Endothelial cell of umbilical vein (primary cell): ENCODE results near the gene DIP2C. TPM values are rescaled to one million over a fixed set of nuclear protein-coding genes. Genes with fewer than 3 reads are reported as not detected.

Experiments used
- BruUV-seq: library from RNA; stranded (reverse); fragments of 400-500 nt; replicated peaks from 2 replicates; lab custom pipeline; 2021; lab: Mats Ljungman, UMichigan
- CTCF ChIA-PET: fragments of 300-600, 350-600 bp; sonication (Branson Sonifier 250); formaldehyde crosslinking; loops from one replicate; lab custom pipeline; 2021; ENCODE audit warnings: antibody characterized with exemption, inconsistent platforms; lab: Charles Lee
- POLR2A ChIA-PET: fragments of 300-600, 350-600 bp; sonication (Branson Sonifier 250); formaldehyde crosslinking; loops from one replicate; lab custom pipeline; 2021; ENCODE audit warnings: antibody characterized with exemption, inconsistent platforms; lab: Charles Lee
- DNase-seq: peaks from one replicate; pipeline ENCODE4 v3.0.0-alpha.2; 2011; ENCODE audit warnings: low read depth, low spot score
- FAIRE-seq: peaks from 2 replicates; lab custom pipeline; 2011; peaks lifted over from hg19 to GRCh38; lab: Jason Lieb, UNC
- H2AFZ ChIP-seq: 2 replicates; pipeline ENCODE4 v1.6.0; 2012; ENCODE audit warnings: low read depth, low read length, control low read depth, inconsistent platforms
- H3K27ac ChIP-seq: 2 replicates; pipeline ENCODE4 v1.5.1; 2011; ENCODE audit warnings: low read depth, mild to moderate bottlenecking, control low read depth, low read length, moderate library complexity; ENCODE audit not compliant: insufficient read depth
- H3K27me3 ChIP-seq, 2 experiments: 2 replicates each; pipeline versions ENCODE4 v1.6.0 to v1.6.1; 2011; ENCODE audit warnings: low read length in 2 of 2, mixed read lengths in 1 of 2; ENCODE audit not compliant: control insufficient read depth in 2 of 2, insufficient read depth in 2 of 2
- H3K36me3 ChIP-seq, 2 experiments: 2 replicates in 1 of 2; 3 replicates in 1 of 2; pipeline ENCODE4 v1.5.1; 2011; ENCODE audit warnings: low read length in 2 of 2, mild to moderate bottlenecking in 1 of 2, moderate library complexity in 1 of 2; ENCODE audit not compliant: control insufficient read depth in 2 of 2, insufficient read depth in 2 of 2; ENCODE audit errors: extremely low read depth in 1 of 2
- H3K4me1 ChIP-seq: 3 replicates; pipeline ENCODE4 v1.5.1; 2011; ENCODE audit warnings: mild to moderate bottlenecking, low read length; ENCODE audit not compliant: control insufficient read depth, insufficient read depth; ENCODE audit errors: extremely low read depth
- H3K4me2 ChIP-seq: 2 replicates; pipeline ENCODE4 v1.6.1; 2011; ENCODE audit warnings: low read length, control low read depth, mixed read lengths; ENCODE audit not compliant: insufficient read depth
- H3K4me3 ChIP-seq, 3 experiments: fragments of 200-600 bp in 1 of 3; sonication (generic), shearing (Covaris generic) in 1 of 3; replicated peaks in 1 of 3; 2 replicates each; pipeline ENCODE4 v1.5.1; 2011 to 2016; ENCODE audit warnings: control low read depth in 3 of 3, low read length in 3 of 3, mild to moderate bottlenecking in 2 of 3, inconsistent platforms in 1 of 3, low read depth in 1 of 3, moderate library complexity in 1 of 3; ENCODE audit not compliant: insufficient read depth in 1 of 3
- H3K79me2 ChIP-seq: 2 replicates; pipeline ENCODE4 v1.6.0; 2012; ENCODE audit warnings: low read length, inconsistent platforms; ENCODE audit not compliant: control insufficient read depth, insufficient read depth
- H3K9ac ChIP-seq: replicated peaks from 2 replicates; pipeline ENCODE3; 2011; ENCODE audit warnings: low read length, control low read depth; ENCODE audit not compliant: insufficient read depth; ENCODE audit errors: extremely low read depth
- H3K9me1 ChIP-seq: replicated peaks from 3 replicates; pipeline ENCODE4 v1.6.0; 2011; ENCODE audit warnings: mild to moderate bottlenecking, low read length; ENCODE audit not compliant: control insufficient read depth, insufficient read depth; ENCODE audit errors: extremely low read depth
- H3K9me3 ChIP-seq: replicated peaks from 2 replicates; pipeline ENCODE4 v1.5.1; 2012; ENCODE audit warnings: low read length, inconsistent platforms; ENCODE audit not compliant: control insufficient read depth, insufficient read depth
- H4K20me1 ChIP-seq: replicated peaks from 2 replicates; pipeline ENCODE3; 2011; ENCODE audit warnings: mild to moderate bottlenecking, low read length; ENCODE audit not compliant: control insufficient read depth, insufficient read depth; ENCODE audit errors: extremely low read depth
- EZH2 ChIP-seq: IDR thresholded peaks from 2 replicates; pipeline ENCODE4 v1.6.1; 2012; ENCODE audit warnings: borderline replicate concordance, low read depth, mild to moderate bottlenecking, moderate library complexity, low read length, inconsistent platforms; ENCODE audit not compliant: severe bottlenecking
- FOS ChIP-seq: IDR thresholded peaks from 2 replicates; pipeline ENCODE4 v1.6.1; 2011; ENCODE audit warnings: mild to moderate bottlenecking, low read length, moderate library complexity, borderline replicate concordance; ENCODE audit not compliant: insufficient read depth
- GATA2 ChIP-seq: IDR thresholded peaks from 2 replicates; pipeline ENCODE4 v1.7.0; 2011; ENCODE audit warnings: low read depth, mild to moderate bottlenecking, moderate library complexity, mixed read lengths, low read length; ENCODE audit not compliant: insufficient read length, insufficient read depth
- JUN ChIP-seq: IDR thresholded peaks from 2 replicates; pipeline ENCODE4 v1.6.1; 2011; ENCODE audit warnings: borderline replicate concordance, low read depth; ENCODE audit not compliant: insufficient read length, insufficient read depth
- MYC ChIP-seq: IDR thresholded peaks from one replicate; pipeline ENCODE4 v1.6.1; 2011; ENCODE audit warnings: mild to moderate bottlenecking, low read depth, low read length
- POLR2A ChIP-seq: IDR thresholded peaks from 2 replicates; pipeline ENCODE4 v1.6.1; 2012; ENCODE audit warnings: low read depth, mild to moderate bottlenecking, control low read depth, low read length
- POLR2AphosphoS5 ChIP-seq: IDR thresholded peaks from 2 replicates; pipeline ENCODE4 v1.6.1; 2012; ENCODE audit warnings: low read depth, mild to moderate bottlenecking, control low read depth, low read length, moderate library complexity; ENCODE audit not compliant: insufficient read depth
- dilution Hi-C: fragments of 300-500 bp; cut with MboI; formaldehyde crosslinking; loops from one replicate; pipeline ENCODE4 v1.15.0; 2019; ENCODE audit warnings: low sequenced_read_pairs; ENCODE audit not compliant: extremely low pct_ligation_motif_present
- intact Hi-C: fragments of 100-400 bp; cut with micrococcal nuclease; formaldehyde crosslinking; loops from one replicate; pipeline ENCODE4 v1.10.0; 2022
- polyA plus RNA-seq, 4 experiments: library from polyadenylated mRNA; depleted of rRNA in 3 of 4; stranded (reverse) in 3 of 4; unstranded in 1 of 4; fragments of >200 nt; gene quantifications; 2 replicates each; pipeline versions ENCODE4 v1.2.1 to v1.2.3, GENCODE V29; 2011 to 2012; ENCODE audit warnings: missing spikeins in 1 of 4
- total RNA-seq: library from RNA; stranded (reverse); gene quantifications from 2 replicates; pipeline ENCODE4 v1.2.3, GENCODE V29; 2021
- TF ChIP-seq, protein P1 (sequence below), 2 donors: IDR thresholded peaks; 1 replicate in 1 of 2; 2 replicates in 1 of 2; pipeline ENCODE4 v1.5.1; 2011; ENCODE audit warnings: low read length in 2 of 2, mild to moderate bottlenecking in 2 of 2, moderate library complexity in 2 of 2, control low read depth in 1 of 2, inconsistent platforms in 1 of 2, low read depth in 1 of 2; ENCODE audit not compliant: insufficient read depth in 1 of 2; ENCODE audit errors: extremely low read depth in 1 of 2
- TF ChIP-seq, protein P2 (sequence below): IDR thresholded peaks from 2 replicates; pipeline ENCODE4 v1.6.1; 2011; ENCODE audit not compliant: insufficient read depth, insufficient read length

Gene DIP2C
- total and polyA plus RNA-seq, 2 donors (not counting 3 experiments of a cell fraction or from before 2014, with no cell fraction given), result 3.6 to 10.7 TPM

DNA sequence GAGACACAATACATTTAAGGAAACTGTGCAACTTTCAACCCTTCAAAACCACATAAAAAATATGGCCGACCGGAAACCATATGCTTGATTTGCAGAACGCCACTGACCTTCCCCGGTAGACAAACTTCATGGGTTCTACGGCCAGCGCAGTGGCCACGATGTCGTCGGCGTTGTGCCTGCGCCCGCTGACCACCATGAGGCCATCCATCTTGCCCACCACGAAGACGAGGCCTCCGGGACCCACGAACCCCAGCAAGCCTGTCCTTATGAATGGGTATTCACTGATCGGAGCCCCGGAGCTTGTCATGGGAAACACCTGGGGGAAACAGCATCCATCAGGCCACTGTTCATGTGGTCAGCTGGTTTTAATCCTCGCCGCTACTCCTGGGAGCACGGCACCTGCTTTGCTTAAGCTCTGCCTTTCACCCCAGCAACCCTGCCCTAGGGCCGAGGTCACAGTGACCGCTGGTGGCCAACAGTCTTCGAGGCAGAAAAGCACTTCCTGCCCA is 325.1 kb downstream of the DIP2C start:
- CTCF ChIA-PET, result no interaction called here
- H3K4me1 ChIP-seq, result no peaks in the 10 kb centered on the region
- H3K4me3 ChIP-seq, result no peak overlapping the region
- peaks cover 2 to 3% of the 10 kb centered on the region in 2 experiments for H3K36me3 ChIP-seq
- H3K27me3 ChIP-seq, result no peaks in the 10 kb centered on the region
- no peaks in the 10 kb centered on the region for H3K79me2 ChIP-seq
- TF ChIP-seq, protein P1, sequence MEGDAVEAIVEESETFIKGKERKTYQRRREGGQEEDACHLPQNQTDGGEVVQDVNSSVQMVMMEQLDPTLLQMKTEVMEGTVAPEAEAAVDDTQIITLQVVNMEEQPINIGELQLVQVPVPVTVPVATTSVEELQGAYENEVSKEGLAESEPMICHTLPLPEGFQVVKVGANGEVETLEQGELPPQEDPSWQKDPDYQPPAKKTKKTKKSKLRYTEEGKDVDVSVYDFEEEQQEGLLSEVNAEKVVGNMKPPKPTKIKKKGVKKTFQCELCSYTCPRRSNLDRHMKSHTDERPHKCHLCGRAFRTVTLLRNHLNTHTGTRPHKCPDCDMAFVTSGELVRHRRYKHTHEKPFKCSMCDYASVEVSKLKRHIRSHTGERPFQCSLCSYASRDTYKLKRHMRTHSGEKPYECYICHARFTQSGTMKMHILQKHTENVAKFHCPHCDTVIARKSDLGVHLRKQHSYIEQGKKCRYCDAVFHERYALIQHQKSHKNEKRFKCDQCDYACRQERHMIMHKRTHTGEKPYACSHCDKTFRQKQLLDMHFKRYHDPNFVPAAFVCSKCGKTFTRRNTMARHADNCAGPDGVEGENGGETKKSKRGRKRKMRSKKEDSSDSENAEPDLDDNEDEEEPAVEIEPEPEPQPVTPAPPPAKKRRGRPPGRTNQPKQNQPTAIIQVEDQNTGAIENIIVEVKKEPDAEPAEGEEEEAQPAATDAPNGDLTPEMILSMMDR (IDR thresholded peaks at IDR 0.05; ENCODE audit: extremely low read depth in 1 of 2, insufficient read depth in 1 of 2, low read depth in 1 of 2, low read length in 2 of 2), result no peak
- no peak for TF ChIP-seq POLR2AphosphoS5
- H4K20me1 ChIP-seq, result no peaks in the 10 kb centered on the region
- DNase-seq, result no peak
- no peaks in the 10 kb centered on the region for H3K9me3 ChIP-seq
- dilution Hi-C loops, result no loop called here
- no peak overlapping the region for H3K27ac ChIP-seq
- BruUV-seq, result no TSS peak
- FAIRE-seq, result no peak
- intact Hi-C loops, result no loop called here
- no peak overlapping the region for H3K4me2 ChIP-seq
- H3K9me1 ChIP-seq, result no peaks in the 10 kb centered on the region
- no peak overlapping the region for H3K9ac ChIP-seq
- H2AFZ ChIP-seq, result no peak overlapping the region
- POLR2A ChIA-PET, result no interaction called here

DNA sequence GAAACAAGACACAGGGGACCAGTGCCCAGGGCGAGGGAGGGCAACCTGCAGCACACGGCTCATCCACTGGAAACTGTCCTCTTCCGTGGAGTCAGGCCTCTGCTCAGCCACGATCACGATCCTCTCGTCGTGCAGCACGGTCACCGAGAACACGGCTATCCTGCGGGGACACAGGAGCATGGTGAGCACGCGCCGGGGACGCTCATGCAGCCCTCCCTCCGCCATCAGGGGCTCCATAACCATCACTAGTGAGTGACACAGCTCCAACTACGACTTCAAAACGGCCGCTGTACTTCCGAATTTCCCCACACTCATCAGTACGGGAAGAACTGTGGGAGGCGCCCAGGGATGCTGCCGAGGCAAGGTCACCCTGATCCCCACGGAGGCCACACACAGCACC is 326.3 kb downstream of the DIP2C start:
- Histone ChIP-seq H4K20me1 (no peaks in the 10 kb centered on the region), H3K4me3 (no peak overlapping the region), H3K4me1 (no peaks in the 10 kb centered on the region), H2AFZ (no peak overlapping the region), H3K36me3 (peaks cover 0 to 3% of the 10 kb centered on the region in 2 experiments), H3K9me1 (no peaks in the 10 kb centered on the region), H3K4me2 (no peak overlapping the region), H3K79me2 (no peaks in the 10 kb centered on the region), H3K27me3 (no peaks in the 10 kb centered on the region), H3K27ac (no peak overlapping the region), H3K9ac (no peak overlapping the region), H3K9me3 (no peaks in the 10 kb centered on the region)
- CTCF ChIA-PET, result no interaction called here
- POLR2A ChIA-PET, result no interaction called here
- TF ChIP-seq JUN, result no peak
- no peak for TF ChIP-seq MYC
- no peak for TF ChIP-seq FOS
- no peak for TF ChIP-seq GATA2
- no peak for TF ChIP-seq EZH2
- TF ChIP-seq, protein P2, sequence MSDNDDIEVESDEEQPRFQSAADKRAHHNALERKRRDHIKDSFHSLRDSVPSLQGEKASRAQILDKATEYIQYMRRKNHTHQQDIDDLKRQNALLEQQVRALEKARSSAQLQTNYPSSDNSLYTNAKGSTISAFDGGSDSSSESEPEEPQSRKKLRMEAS, result no peak
- no peak for TF ChIP-seq POLR2A
- TF ChIP-seq, protein P1 (IDR thresholded peaks at IDR 0.05; ENCODE audit: extremely low read depth in 1 of 2, insufficient read depth in 1 of 2, low read depth in 1 of 2, low read length in 2 of 2), result no peak
- TF ChIP-seq POLR2AphosphoS5, result no peak
- BruUV-seq, result no TSS peak
- intact Hi-C loops, result no loop called here
- DNase-seq (no peak), FAIRE-seq (no peak)
- dilution Hi-C loops, result no loop called here
